ENCODE results near the gene NOVA2.

Gene NOVA2

DNA sequence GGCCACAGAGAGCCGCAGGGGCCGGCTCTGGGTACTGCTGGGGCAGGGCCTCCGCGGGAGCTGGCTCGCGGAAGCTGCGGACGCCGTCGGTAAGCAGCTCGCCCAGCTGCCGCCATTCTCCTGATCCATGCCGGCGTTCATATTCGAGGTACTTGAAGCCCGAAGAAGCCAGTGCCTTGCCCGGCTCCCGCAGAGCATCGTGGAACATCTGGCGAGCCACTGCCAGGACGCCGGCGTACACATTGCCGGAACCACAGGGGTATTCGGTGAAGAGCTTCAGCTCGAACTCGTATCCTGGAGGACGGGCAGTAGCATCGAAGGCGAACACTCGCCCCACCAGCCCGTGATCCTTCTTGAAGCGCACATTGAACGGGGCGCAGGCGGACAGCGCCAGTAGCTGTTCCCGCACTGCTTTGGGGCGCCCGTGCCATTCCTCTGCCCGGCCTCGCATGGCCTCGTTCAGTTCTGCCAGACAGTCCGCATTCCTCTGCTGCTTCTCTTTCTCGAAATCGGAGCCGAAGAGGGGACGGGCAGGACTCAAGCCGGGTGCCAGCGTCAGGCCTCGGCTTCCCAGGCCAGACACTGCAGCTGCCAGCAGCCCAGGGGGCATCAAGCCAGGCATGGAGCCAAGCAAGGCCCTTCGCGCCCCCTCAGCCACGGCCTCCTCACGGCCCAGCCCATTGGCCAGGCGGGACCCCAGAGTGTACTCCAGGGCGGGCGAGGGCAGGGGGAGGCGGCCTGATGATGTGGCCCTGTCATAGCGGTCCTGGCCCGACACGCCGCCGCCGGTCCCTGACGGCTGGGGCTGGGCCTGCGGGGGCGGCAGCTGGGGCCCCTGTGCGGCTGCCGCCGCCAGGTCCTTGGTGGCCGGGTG is 88.7 kb downstream of the NOVA2 start:
- H3K4me2 ChIP-seq (ENCODE audit: insufficient read depth, low read length), result peak overlapping the region; percentile 99
- ATAC-seq (ENCODE audit: insufficient read depth, low read depth) (0 out of 3 replicates have a peak, but pooled peaks have one; percentile 7), DNase-seq (peak; percentile 36)
- peak overlapping the region; percentile 84 for H3K27ac ChIP-seq (ENCODE audit: low read length)
- H3K9me3 ChIP-seq (ENCODE audit: insufficient read depth, low read length, severe bottlenecking), result no peaks in the 10 kb centered on the region
- H3K9ac ChIP-seq (ENCODE audit: low read depth, low read length), result peak overlapping the region; percentile 82
- peaks cover 31% of the 10 kb centered on the region for H3K79me2 ChIP-seq (ENCODE audit: insufficient read depth, low read length)
- H3K27me3 ChIP-seq (ENCODE audit: insufficient read depth, low read length, poor library complexity), result no peaks in the 10 kb centered on the region
- H3K36me3 ChIP-seq (ENCODE audit: insufficient read depth, low read length), result peaks cover 29% of the 10 kb centered on the region
- H4K20me1 ChIP-seq (ENCODE audit: insufficient read depth, low read length), result peaks cover 44% of the 10 kb centered on the region
- H2AFZ ChIP-seq (ENCODE audit: low read depth, low read length), result peak overlapping the region; percentile 69
- peak overlapping the region; percentile 46 to 78; a peak in 3 of 4 replicates for H3K4me3 ChIP-seq (ENCODE audit: low read depth in 1 of 2, low read length in 2 of 2)
- TF ChIP-seq CTCF (IDR thresholded peaks at IDR 0.05; ENCODE audit: borderline replicate concordance, extremely low read depth, low read length, poor library complexity, severe bottlenecking), result no peak
- TF ChIP-seq EZH2 (IDR thresholded peaks at IDR 0.05; ENCODE audit: borderline replicate concordance, low read depth, low read length, severe bottlenecking), result no peak
- H3K4me1 ChIP-seq (ENCODE audit: insufficient read depth, low read length), result peaks cover 37% of the 10 kb centered on the region

GRCh38 chr19:45883881-45884681 is 89.6 kb downstream of the NOVA2 start:
- no peak overlapping the region for H2AFZ ChIP-seq (ENCODE audit: low read depth, low read length)
- no peak for TF ChIP-seq CTCF (IDR thresholded peaks at IDR 0.05; ENCODE audit: borderline replicate concordance, extremely low read depth, low read length, poor library complexity, severe bottlenecking)
- no peak for TF ChIP-seq EZH2 (IDR thresholded peaks at IDR 0.05; ENCODE audit: borderline replicate concordance, low read depth, low read length, severe bottlenecking)
- H3K36me3 ChIP-seq (ENCODE audit: insufficient read depth, low read length), result peaks cover 28% of the 10 kb centered on the region
- peaks cover 31% of the 10 kb centered on the region for H3K79me2 ChIP-seq (ENCODE audit: insufficient read depth, low read length)
- peaks cover 37% of the 10 kb centered on the region for H3K4me1 ChIP-seq (ENCODE audit: insufficient read depth, low read length)
- H3K4me3 ChIP-seq (ENCODE audit: low read depth in 1 of 2, low read length in 2 of 2), result peak overlapping the region in 1 of 2 experiments; percentile 78; a peak in 2 of 4 replicates
- H3K27ac ChIP-seq (ENCODE audit: low read length), result no peak overlapping the region
- peak overlapping the region; percentile 99 for H3K4me2 ChIP-seq (ENCODE audit: insufficient read depth, low read length)
- peaks cover 44% of the 10 kb centered on the region for H4K20me1 ChIP-seq (ENCODE audit: insufficient read depth, low read length)
- H3K9ac ChIP-seq (ENCODE audit: low read depth, low read length), result peak overlapping the region; percentile 82
- no peak for DNase-seq
- ATAC-seq (ENCODE audit: insufficient read depth, low read depth), result no peak
- no peaks in the 10 kb centered on the region for H3K27me3 ChIP-seq (ENCODE audit: insufficient read depth, low read length, poor library complexity)
- no peaks in the 10 kb centered on the region for H3K9me3 ChIP-seq (ENCODE audit: insufficient read depth, low read length, severe bottlenecking)

Measured in DND-41 (cell line).